Adrenal gland (tissue), 5 donors: ENCODE results near the gene HLA-B.

ENCODE experiments used
- POLR2A ChIP-seq, 2 donors: fragments of 450-650 bp; IDR thresholded peaks; one replicate each; pipeline ENCODE4 v1.6.1; 2017; ENCODE audit warnings: antibody characterized with exemption in 2 of 2, mild to moderate bottlenecking in 2 of 2, moderate library complexity in 1 of 2
- TF ChIP-seq, protein P1 (sequence below), 6 experiments: fragments of 450-650 bp in 4 of 6; fragments of 200-600 bp in 2 of 6; sonication (generic) in 1 of 6; IDR thresholded peaks; 1 replicate in 5 of 6; 2 replicates in 1 of 6; pipeline versions ENCODE4 v1.5.1 to v1.8.0; 2016 to 2021; ENCODE audit warnings: antibody characterized with exemption in 6 of 6, mild to moderate bottlenecking in 2 of 6, moderate library complexity in 1 of 6
- donor health status: DM: no; HTN: no; CAD: no.

DNA sequence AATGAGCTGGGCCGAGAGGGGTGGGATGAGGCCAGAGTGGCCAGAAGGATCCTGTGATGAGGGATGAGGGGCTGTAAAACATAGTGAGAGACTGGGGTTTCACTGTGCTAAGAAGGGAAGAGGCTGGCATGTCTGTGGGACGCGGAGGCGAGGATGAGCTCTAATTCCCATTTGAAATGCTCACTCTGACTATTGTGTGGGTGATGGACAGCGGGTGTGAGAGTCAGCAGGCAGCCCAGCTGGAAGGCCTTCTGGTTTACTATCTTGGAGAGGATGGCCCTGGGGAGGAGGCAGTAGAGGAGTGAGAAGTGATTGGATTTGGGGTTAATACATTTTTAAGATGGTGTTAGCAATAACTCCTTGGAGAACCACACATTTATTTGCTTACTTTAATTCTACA lies 37.0 kb upstream of the HLA-B start:
- TF ChIP-seq, protein P1, sequence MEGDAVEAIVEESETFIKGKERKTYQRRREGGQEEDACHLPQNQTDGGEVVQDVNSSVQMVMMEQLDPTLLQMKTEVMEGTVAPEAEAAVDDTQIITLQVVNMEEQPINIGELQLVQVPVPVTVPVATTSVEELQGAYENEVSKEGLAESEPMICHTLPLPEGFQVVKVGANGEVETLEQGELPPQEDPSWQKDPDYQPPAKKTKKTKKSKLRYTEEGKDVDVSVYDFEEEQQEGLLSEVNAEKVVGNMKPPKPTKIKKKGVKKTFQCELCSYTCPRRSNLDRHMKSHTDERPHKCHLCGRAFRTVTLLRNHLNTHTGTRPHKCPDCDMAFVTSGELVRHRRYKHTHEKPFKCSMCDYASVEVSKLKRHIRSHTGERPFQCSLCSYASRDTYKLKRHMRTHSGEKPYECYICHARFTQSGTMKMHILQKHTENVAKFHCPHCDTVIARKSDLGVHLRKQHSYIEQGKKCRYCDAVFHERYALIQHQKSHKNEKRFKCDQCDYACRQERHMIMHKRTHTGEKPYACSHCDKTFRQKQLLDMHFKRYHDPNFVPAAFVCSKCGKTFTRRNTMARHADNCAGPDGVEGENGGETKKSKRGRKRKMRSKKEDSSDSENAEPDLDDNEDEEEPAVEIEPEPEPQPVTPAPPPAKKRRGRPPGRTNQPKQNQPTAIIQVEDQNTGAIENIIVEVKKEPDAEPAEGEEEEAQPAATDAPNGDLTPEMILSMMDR (IDR thresholded peaks at IDR 0.05) = no peak
- TF ChIP-seq POLR2A (IDR thresholded peaks at IDR 0.05) = no peak
